GM18951 (cell line): ENCODE data around the gene RPTOR.
"Not testable (repeated sequence)": the region's sequence is repeated elsewhere in the genome, so short reads cannot be mapped to it uniquely, and the experiment has no call there.

ENCODE experiments used
- POLR2A ChIP-seq: IDR thresholded peaks from 4 replicates; pipeline ENCODE4 v1.6.1; 2011; ENCODE audit warnings: mild to moderate bottlenecking; ENCODE audit not compliant: insufficient read length, insufficient read depth; ENCODE audit errors: extremely low read depth
- in situ Hi-C: fragments of 300-500 bp; cut with MboI; formaldehyde crosslinking; loops from one replicate; pipeline ENCODE4 v1.12.0; 2022; ENCODE audit warnings: low sequenced_read_pairs, mixed read lengths, inconsistent platforms; ENCODE audit not compliant: unreplicated experiment

Gene RPTOR

GRCh38 chr17:80577876-80578570, 33.4 kb downstream of the RPTOR start:
- in situ Hi-C loops, result no loop called here

GRCh38 chr17:80578668-80579388, 34.2 kb downstream of the RPTOR start:
- in situ Hi-C loops, result not testable (repeated sequence)

More at GRCh38 chr17:80577876-80578570, 33.4 kb downstream of the RPTOR start:
- TF ChIP-seq POLR2A, result no peak

- TF ChIP-seq POLR2A, result no peak
- in situ Hi-C loops, result no loop called here
Observed at GRCh38 chr17:80582165-80582564, 37.5 kb downstream of the RPTOR start.

GRCh38 chr17:80584176-80584905, 39.7 kb downstream of the RPTOR start:
- in situ Hi-C loops, result no loop called here
- no peak for TF ChIP-seq POLR2A

- in situ Hi-C loops, result no loop called here
- TF ChIP-seq POLR2A, result no peak
Observed at GRCh38 chr17:80585890-80586845, 41.5 kb downstream of the RPTOR start.

- TF ChIP-seq POLR2A, result no peak
- in situ Hi-C loops, result no loop called here
Observed at GRCh38 chr17:80586846-80587228, 42.2 kb downstream of the RPTOR start.

GRCh38 chr17:80588702-80589383, 44.2 kb downstream of the RPTOR start:
- TF ChIP-seq POLR2A, result no peak
- in situ Hi-C loops, result no loop called here

GRCh38 chr17:80591788-80592187, 47.1 kb downstream of the RPTOR start:
- no peak for TF ChIP-seq POLR2A
- in situ Hi-C loops, result no loop called here

GRCh38 chr17:80592243-80592642, 47.6 kb downstream of the RPTOR start:
- in situ Hi-C loops, result no loop called here
- TF ChIP-seq POLR2A, result no peak

GRCh38 chr17:80593181-80593580, 48.5 kb downstream of the RPTOR start:
- TF ChIP-seq POLR2A, result no peak
- in situ Hi-C loops, result no loop called here

- TF ChIP-seq POLR2A, result no peak
- in situ Hi-C loops, result no loop called here
Observed at GRCh38 chr17:80594431-80595269, 50.0 kb downstream of the RPTOR start.
